GM21447 (cell line): ENCODE measurements around the gene SLC30A5.
"Not testable (repeated sequence)": the region's sequence is repeated elsewhere in the genome, so short reads cannot be mapped to it uniquely, and the experiment has no call there.

ENCODE experiments used
- ATAC-seq: cut with Tn5 transposase; IDR thresholded peaks from one replicate; pipeline ENCODE4 v1.9.1; 2021; ENCODE audit not compliant: unreplicated experiment

SLC30A5 gene

DNA sequence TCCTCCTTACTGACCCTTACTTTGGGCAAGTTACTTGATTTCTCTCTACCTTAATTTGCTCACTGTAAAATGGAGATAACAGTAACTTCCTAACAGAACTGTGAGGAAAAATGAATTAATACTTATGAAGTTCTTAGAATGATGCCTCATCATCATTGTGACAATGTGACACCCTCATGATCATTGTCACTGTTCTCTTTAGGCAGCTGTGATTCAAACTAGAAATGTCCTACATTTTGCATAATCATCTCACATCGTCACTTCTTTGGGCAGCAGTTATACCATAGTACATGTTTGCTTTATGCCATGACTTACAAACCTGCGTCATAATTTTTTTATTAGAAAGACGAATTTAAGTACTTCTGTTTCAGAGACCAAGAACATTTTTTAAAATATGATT, 9.7 kb downstream of the SLC30A5 start:
- no peak for ATAC-seq

GRCh38 chr5:69105996-69106906, 12.4 kb downstream of the SLC30A5 start:
- peak; percentile 94 for ATAC-seq

- ATAC-seq, result not testable (repeated sequence)
Observed at GRCh38 chr5:69108367-69108766, 14.6 kb downstream of the SLC30A5 start.

DNA sequence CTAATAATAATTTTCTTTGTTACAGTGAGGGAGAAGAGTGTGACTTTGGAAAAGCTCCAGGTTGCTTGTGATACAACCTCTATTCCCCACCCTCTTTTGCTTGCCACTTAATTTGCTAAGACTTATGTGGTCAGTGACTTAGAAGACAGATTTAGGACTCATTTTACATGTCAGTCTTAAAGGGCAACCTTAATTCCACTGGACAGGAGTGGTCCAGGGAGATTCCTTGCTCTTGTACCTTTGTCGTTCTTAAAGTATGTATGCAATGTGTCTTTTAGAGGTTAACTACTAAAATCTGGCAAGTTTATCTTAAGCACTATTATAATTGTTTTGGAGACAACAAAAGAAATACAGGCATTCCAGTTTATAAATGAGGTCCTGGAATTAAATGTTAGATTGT, 20.0 kb downstream of the SLC30A5 start:
- ATAC-seq, result no peak

DNA sequence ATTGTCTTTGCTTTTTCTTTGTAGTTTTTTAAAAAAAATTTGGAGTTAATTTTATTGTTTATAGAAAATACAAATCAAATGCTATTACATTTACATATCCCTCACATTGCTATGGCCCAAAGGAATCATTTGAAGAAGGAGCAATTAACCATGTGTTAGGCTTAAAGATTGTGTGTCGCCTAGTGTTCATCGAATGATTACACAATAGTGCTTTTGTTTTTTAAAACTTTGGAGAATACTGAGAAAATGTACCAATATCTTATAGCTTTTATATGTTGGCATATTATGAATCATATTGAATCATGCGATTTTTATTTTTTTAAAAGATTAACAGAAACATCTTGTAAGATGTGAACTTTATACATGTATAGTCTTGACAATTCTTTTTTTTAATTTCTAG, 21.7 kb downstream of the SLC30A5 start:
- no peak for ATAC-seq

GRCh38 chr5:69129413-69129812, 35.6 kb downstream of the SLC30A5 start:
- ATAC-seq, result no peak

- no peak for ATAC-seq
Observed at GRCh38 chr5:69130241-69130640, 36.4 kb downstream of the SLC30A5 start.

GRCh38 chr5:69131304-69131703, 37.5 kb downstream of the SLC30A5 start:
- ATAC-seq, result no peak

- ATAC-seq, result no peak
Observed at GRCh38 chr5:69134126-69134525, 40.3 kb downstream of the SLC30A5 start.

DNA sequence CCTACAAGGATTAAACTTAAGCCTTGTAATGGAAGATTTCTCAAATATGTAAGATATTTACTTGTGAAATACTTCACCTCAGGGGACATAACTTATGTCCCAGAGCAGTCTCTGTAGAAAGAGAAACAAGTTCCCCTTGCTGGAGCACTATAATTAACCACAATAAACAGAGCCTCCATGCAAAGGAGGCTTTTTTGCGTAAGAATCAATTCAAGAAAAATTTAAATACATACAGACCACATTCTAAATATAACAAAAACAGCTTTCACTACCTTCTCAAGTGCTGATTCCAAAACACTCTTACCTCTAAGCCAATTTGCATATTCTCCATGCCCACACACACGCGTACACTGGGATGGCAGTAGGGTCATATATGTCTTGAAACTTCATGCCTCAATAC, 42.5 kb downstream of the SLC30A5 start:
- ATAC-seq, result peak; percentile 93

DNA sequence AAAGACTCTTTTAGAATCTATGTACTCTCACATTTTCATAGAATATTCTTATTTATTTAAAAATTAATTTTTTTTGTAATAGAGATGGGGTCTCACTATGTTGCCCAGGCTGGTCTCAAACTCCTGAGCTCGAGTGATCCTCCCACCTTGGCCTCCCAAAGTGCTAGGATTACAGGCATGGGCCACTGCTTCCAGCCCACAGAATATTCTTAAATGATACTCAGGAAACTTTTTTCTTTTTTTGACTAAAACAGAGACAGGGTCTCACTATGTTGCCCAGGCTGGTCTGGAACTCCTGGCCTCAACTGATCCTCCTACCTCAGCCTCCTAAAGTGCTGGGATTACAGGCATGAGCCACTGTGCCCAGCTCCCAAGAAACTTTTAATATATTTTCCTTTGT, 43.4 kb downstream of the SLC30A5 start:
- not testable (repeated sequence) for ATAC-seq

GRCh38 chr5:69137807-69138206, 44.0 kb downstream of the SLC30A5 start:
- no peak for ATAC-seq

DNA sequence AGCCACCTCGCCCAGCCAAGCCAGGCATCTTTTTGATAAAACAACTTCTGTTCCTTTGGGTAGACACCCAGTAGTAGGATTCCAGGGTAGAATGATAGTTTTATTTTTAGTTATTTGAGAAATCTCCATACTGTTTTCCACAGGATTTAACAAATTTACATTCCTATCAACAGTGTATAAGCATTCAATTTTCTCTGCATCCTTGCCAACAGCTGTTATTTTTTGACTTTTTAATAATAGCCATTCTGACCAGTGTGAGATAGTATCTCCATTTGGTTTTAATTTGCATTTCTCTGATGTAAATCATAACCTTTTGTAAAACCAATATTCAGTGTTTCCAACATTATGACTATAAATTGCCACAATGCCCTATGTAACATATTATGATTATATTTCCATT, 45.0 kb downstream of the SLC30A5 start:
- no peak for ATAC-seq

GRCh38 chr5:69140239-69140638, 46.4 kb downstream of the SLC30A5 start:
- not testable (repeated sequence) for ATAC-seq

DNA sequence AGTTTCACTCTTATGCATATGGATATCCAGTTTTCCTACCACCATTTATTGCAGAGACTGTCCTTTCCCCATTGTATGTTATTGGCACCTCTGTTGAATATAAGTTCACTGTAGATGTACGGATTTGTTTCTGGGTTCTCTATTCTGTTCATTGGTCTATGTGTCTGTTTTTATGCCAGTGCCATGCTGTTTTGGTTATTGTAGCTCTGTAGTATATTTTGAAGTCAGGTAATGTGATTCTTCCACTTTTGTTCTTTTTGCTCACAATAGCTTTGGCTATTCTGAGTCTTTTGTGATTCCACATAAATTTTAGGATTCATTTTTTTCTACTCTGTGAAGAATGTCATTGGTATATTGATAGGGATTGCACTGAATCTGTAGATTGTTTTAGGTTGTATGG, 47.0 kb downstream of the SLC30A5 start:
- no peak for ATAC-seq

GRCh38 chr5:69148576-69148975, 54.8 kb downstream of the SLC30A5 start:
- not testable (repeated sequence) for ATAC-seq

GRCh38 chr5:69148981-69149675, 55.3 kb downstream of the SLC30A5 start:
- ATAC-seq, result no peak

GRCh38 chr5:69149676-69150010, 55.8 kb downstream of the SLC30A5 start:
- no peak for ATAC-seq

DNA sequence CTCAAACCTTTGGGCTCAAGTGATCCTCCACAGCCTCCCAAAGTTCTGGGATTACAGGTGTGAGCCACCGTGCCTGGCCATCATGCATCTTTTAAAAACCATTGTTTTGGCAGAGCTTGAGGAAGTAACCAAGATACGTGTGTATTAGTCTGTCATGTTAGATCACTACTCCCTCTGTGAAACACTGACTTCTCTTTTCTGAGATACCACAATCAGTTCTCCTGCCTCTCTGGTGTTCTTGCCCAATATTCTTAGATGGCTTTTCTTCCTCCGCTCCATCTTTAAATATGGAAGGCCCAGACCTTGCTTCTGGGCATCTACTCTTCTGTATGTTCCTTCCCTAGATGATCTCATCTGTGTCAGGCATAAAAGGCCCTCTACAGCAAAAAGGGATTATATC, 58.9 kb downstream of the SLC30A5 start:
- no peak for ATAC-seq

GRCh38 chr5:69156456-69156855, 62.6 kb downstream of the SLC30A5 start:
- no peak for ATAC-seq

DNA sequence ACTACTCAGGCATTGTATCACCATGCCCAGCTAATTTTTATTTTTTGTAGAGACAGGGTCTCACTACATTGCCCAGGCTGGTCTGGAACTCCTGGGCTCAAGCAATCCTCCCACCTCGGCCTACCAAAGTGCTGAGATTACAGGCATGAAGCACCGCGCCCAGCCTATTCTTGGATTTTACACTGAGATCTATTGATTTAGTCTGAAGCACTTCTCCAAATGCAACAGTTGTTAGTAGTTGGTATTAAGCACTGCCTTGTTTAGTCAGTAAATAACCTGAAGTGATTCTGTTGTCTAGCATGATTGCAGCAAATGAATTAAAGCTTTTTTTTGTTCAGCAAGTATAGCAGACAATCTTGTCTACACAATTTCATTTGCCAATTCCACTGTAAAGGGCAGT, 64.2 kb downstream of the SLC30A5 start:
- no peak for ATAC-seq

- no peak for ATAC-seq
Observed at GRCh38 chr5:69160651-69161050, 66.8 kb downstream of the SLC30A5 start.
